GM23248 (cell line): ENCODE results near the gene INO80C.

Experiments used
- EZH2 ChIP-seq: fragments of 200-600 bp; sonication (generic); IDR thresholded peaks from 2 replicates; pipeline ENCODE4 v1.6.1; 2018; ENCODE audit warnings: antibody characterized with exemption, mild to moderate bottlenecking; ENCODE audit not compliant: insufficient read depth, poor library complexity, severe bottlenecking
- EZH2phosphoT487 ChIP-seq: fragments of 200-600 bp; sonication (generic); IDR thresholded peaks from 2 replicates; pipeline ENCODE4 v1.6.1; 2018; ENCODE audit warnings: antibody characterized with exemption, moderate library complexity, mild to moderate bottlenecking, low read depth; ENCODE audit not compliant: insufficient read depth

- TF ChIP-seq EZH2 (no peak), EZH2phosphoT487 (no peak)
These were observed 3.6 kb upstream of the INO80C start for GRCh38 chr18:35501369-35501768.
